Measurements from ENCODE around the gene SLC29A4.

The SLC29A4 gene

DNA sequence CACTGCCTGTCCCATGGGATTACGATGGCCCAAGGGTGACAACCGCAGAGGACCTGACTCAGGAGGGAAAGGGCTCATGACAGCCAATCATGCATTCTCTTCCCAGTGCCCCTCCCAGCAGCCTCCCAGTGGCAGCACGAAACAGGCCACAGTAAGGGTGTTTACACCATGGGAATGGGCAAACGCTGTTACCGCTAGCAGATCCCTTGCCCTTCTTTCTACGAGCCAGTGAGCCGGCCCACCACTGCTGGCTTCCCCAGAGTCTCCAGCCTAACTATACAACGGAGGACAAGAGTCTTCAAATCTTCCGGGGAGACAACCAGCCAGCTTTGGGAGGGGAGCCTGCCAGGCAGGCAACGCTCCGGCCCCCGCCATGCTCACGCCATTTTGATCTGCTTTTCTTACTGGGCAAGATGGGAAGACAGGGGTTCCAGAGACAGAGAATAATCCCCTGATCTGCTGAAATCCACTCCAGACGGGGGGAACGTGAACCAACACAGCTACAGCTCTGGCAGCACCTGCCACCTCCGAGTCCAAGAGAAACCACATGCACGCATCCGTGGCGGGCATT lies 69.8 kb downstream of the SLC29A4 start:
- no peak for DNase-seq (ENCODE audit: low read depth)

GRCh38 chr7:5354460-5355232 lies 71.9 kb downstream of the SLC29A4 start:
- no peak for DNase-seq (ENCODE audit: low read depth)
